GM03348 (cell line): ENCODE results near the gene CLCN4.

ENCODE experiments used
- DNase-seq: peaks from one replicate; pipeline ENCODE4 v3.0.0; 2012; ENCODE audit warnings: low spot score

Gene CLCN4

DNA sequence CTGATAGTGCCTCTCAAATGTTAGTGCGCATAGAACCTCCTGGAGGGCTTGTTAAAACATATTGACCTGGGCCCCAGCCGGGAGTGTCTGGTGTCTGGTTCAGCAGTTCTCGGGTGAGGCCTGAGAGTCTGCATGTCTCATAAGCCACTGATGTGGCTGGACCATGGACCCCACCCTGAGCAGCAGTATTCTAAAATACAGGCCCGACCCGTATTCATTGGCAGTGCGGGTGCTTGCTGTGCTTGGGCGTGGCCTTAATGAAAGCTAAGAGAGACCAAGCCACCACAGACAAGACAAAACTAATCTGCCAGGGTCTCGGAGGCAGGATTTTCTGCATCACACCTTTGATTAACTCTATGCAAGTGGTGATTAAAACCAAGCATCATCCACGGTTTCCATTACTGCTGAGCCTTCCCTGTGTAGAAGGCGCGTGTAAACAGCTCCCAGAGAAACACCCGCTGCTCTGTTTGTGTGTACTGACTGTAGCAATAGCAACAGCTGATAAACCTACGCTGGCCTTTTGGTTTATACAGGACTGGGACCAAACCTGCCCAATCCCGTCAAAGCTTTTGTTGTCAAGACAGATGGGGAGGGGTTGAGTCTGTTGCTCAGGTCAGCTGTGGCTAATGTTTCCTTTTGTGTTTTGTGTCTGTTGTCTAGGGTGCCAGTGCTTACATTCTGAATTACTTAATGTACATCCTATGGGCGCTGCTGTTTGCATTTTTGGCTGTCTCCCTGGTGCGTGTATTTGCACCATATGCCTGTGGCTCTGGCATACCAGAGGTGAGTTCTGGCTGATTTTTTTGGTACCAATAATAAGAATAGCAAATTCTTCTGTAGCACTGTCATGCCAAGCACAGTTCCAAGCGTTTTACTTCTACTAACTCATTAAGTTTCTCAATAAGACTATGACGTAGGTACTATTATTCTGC lies 40.8 kb downstream of the CLCN4 start:
- no peak for DNase-seq

DNA sequence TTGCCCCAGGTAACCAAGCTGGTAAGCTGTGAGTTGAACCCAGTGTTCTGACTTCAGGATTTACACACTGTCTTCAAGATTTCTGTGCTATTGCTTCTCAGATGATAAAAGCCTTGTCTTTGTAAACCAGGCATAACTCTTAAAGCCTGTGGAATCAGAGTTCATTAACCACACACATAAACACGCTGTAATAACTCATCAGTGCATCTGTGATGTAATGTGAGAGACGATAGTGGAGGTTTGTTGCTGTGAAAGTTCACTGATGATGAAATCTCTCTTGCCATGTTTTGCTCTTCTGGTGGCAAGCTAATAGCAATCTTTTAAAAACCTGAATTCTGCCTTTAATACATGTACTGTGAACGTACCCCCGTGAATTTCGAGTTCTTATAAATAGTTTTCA lies 41.5 kb downstream of the CLCN4 start:
- DNase-seq: no peak

DNA sequence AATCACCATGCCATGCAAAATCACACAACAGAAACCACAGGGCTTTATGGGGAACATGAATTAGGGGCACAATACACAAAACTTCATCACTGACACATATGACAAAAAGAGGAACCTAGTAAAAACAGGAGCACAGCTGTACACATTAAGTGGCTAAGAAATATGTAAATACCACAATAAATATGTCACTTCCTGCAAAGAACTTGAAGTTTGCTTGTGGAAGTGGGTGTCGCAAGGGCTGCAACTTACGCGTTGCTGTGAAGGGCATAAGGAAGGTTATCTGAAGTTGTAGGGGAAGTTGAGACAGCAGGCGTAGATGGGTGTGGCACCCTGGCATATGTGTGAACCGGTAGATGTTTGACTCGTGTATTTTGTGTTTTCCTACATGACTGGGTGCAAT lies 42.4 kb downstream of the CLCN4 start:
- peak; percentile 11 for DNase-seq

DNA sequence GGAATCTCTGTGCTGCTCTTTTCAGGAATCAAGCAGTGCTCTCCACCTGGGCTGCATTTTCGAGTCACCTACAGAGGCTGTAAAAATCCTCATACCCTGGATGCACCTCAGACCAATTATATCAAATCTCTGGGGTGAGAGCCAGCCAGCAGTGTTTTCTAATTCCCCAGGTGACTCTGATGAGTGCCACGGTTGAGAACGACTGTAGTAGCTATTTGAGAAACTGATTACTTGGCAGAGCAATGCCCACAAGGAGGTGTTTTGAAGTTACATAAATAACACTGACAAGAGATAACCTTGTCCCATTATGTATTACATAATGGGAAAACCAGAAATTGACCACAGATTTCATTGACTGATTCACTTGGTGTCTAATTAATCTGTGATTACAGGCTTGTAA lies 46.8 kb downstream of the CLCN4 start:
- DNase-seq: no peak

DNA sequence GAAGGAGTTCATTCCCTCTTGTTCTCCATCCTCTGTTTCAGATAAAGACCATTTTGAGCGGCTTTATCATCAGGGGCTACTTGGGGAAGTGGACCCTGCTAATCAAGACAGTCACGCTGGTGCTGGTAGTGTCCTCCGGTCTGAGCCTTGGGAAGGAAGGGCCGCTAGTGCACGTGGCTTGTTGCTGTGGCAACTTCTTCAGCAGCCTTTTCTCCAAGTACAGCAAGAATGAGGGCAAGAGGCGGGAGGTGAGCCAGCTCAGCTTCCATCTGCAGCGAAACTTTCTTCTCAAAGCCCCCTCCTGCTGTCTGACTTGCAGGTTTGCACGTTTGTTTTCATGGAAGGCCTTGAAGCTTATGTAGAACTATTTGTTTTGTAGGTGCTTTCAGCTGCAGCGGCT lies 49.5 kb downstream of the CLCN4 start:
- DNase-seq: no peak

DNA sequence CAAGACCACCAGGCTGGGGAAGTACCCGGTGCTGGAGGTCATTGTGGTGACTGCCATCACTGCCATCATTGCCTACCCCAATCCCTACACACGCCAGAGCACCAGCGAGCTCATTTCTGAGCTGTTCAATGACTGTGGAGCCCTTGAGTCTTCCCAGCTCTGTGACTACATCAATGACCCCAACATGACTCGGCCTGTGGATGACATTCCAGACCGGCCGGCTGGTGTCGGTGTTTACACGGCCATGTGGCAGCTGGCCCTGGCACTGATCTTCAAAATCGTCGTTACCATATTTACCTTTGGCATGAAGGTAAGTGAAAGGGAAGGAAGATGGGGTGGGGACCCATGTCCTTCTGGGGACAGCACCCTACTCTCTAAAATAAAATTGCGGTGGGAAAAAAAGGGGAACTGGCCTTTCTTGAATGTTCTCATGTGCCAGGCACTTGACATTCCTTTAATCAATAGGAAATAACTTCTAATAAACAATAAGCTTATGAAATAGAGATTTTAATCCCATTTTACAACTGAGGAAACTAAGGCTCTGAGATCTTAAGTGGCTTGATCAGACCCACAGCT lies 51.6 kb downstream of the CLCN4 start:
- DNase-seq: no peak

DNA sequence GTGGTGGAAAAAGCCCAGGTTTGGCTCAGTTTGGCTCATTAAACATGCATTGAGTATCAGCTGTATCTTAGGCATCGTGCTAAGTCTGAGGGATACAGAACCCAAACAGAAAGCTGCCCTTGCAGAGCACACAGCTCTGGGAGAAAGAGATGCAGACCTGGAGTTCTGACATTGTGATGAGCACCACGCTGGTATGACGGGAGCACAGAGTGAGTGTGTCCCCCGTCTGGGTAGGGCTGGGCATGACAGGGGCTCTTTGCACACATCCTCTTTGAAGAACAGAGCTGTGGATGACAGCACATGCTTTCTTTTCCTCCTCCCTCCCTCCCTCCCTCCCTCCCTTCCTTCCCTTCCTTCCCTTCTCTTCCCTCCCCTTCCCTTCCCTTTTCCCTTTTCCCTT lies 52.2 kb downstream of the CLCN4 start:
- DNase-seq: no peak

DNA sequence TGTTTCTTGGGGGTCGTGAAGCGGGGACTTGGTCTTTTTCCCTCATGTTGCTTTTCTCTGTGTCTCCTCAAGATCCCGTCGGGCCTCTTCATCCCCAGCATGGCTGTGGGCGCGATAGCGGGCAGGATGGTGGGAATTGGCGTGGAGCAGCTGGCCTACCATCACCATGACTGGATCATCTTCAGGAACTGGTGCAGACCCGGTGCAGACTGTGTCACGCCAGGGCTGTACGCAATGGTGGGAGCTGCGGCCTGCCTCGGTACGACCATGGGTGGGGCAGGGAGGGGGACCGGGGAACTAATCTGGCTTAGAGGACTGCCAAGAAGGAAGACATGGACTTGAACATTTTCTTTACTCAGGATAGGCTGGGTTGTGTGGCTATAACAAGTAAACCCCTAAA lies 55.6 kb downstream of the CLCN4 start:
- no peak for DNase-seq

DNA sequence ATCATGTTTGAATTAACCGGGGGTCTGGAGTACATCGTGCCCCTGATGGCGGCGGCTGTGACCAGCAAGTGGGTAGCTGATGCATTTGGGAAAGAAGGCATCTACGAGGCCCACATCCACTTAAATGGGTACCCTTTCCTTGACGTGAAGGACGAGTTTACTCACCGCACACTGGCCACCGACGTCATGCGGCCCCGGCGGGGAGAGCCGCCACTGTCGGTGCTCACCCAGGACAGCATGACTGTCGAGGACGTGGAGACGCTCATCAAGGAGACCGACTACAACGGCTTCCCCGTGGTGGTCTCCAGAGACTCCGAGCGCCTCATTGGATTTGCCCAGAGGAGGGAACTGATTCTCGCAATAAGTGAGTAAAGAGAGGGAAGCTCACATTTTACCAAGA lies 56.9 kb downstream of the CLCN4 start:
- no peak for DNase-seq

DNA sequence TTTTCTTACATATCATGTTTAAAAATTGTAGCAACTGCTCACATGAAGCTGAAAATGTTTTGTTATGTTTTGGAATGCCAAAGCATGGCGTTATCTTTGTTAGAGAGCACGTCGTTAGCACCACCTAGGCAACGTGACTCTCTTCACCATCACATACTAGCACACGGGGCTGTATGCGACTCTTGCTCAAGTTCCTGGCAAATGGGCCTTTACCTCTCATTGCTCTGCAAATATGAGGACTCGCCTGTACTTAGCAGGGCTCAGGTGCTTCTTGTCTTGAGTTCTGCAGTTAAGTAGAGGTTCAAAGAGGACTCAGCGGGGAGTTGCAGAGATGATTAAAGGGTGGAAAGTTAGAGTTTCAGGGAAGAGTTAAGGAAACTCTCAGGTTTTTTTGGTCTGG lies 59.4 kb downstream of the CLCN4 start:
- no peak for DNase-seq

DNA sequence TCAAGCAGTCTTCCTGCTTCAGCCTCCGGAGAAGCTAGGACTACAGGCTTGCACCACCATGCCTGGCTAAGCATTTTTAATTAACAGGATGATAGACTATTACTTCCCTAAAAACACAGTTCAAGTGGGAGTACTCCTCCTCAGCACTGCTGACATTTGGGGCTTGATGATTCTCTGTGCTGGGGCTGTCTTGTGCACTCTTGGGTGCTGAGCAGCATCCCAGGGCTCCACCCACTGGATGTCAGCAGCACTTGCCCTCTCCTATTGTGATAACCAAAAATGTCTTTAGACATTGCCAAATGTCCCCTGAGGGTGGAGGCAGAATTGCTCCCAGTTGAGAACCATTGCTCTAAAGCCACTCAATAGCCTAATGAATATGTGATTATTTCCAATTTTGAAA lies 60.4 kb downstream of the CLCN4 start:
- DNase-seq: no peak

DNA sequence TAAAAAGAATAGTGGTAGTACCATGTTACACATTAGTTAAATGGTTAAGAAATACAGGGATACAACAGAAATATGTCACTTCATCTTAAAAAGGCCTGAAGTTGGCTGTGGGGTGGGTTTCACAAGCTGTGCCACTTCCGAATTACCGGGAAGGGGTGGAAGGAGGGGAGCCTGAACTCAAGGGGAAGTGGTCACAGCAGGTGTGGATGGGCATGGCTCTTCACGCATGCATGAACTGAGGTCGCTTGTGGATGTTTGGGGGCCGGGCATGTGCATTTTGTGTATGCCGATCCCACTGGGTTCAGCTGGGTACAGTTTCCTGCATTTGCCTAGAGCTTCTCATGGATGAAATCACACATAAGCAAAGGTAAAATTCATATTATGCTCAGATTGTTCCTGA lies 64.9 kb downstream of the CLCN4 start:
- no peak for DNase-seq

DNA sequence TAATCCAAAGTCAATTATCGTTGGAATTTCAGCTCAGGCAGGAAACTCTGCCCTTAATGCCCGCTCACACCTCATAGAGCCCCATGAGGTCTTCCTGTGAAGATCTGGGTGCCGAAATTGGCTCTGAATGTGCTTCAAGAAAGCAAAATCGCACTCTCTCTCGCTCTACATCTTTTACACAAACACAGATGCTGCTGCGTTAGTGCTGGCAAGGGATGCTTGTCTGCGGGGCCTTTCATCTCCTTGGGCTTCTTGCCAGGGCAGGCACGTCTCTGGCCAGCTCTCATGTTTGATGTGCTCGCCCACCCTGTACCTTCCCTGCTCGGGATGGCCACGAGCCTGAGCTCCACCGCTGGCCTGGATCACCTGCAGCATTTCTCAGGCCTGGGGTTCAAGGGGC lies 66.5 kb downstream of the CLCN4 start:
- no peak for DNase-seq

DNA sequence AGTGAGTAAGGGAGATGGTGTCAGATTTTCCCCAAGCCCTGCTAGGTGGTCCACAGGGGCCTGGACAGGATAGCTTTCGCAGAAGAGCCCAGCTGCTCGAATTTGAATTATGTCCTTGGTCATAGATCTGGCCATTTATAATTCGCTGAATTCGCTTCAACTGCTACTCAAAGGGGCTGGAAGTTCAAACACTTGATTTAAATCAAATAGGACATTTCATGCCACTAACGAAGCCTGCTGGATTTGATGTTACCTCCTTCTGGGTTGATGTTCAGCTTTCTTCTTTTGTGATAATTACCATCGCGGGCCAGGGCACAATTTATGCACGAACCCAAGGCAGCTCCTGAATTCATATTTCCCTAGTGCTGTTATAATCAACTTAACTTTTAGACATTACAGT lies 67.0 kb downstream of the CLCN4 start:
- no peak for DNase-seq

DNA sequence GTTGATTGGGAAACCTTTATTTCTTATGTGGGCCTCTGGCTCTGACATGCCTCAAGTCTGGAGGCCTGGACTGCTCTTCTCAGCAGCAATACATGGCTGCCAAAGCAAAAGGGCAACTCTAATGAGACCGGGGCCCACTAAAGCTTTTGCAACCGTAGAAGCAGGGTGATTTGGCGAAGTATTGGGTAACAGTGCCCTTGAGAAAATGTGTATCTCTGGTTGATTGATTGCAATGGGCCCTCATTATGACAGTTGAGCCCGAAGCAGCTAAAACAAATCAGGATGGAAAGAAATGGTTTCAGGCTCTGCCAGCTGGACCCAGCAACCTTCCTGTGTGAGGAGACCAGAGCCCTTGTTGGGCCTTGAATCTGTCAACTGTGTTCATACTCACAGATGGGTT lies 73.4 kb downstream of the CLCN4 start:
- DNase-seq: no peak

DNA sequence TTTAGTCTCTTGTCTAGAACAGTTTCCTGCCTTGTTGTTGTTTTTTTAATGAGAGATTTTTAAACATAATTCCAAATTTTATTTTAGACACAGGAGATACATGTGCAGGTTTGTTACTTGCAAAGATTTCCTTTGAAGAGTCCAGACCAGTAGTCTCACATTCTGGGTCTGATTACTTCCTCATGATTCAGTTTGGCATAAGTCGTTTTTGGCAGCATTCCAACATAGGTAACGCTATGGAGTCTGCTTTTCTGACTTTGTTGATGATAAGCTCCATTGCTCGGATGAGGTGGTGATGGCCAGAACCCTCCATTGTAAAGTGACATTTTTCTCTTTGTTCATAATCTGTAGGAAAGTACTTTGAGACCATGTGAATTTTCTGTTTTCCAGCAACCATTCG lies 74.7 kb downstream of the CLCN4 start:
- DNase-seq: no peak

DNA sequence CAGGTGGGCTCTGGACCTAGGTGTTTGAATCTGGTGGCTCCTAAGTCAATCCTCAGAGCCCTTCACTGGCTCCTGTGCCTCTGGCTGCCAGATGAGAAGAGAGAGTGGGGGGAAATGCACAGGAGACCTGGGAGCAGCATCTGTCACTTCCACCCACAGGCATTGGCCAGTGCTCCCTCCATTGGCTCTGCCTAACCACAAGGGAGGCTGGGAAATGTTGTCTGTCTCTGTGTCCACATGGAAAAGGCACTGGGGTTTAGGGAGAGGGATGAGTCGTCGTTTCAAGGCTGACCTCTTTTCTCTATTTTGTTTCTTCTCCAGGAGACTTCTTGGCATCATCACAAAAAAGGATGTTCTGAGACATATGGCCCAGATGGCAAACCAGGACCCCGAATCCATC lies 76.4 kb downstream of the CLCN4 start:
- peak; percentile 17 for DNase-seq

DNA sequence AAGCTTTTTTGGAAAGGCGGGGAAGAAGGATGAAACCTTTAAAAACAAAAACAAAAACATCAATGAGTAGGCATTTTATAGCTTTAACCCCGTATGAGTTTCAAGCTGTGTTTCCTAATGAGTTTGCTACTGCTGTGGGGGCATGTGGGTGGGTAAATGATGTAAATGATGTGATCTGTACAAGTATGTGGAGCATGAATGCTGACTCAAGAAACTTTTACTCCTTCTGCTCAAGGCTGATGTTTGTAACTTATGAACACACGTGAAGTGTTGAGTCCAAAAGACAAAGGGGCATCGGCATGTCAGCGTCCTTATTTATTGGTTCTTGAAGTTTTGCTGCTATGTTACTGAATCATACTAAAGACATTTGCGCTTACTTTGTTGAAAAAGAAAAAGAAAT lies 76.9 kb downstream of the CLCN4 start:
- no peak for DNase-seq

DNA sequence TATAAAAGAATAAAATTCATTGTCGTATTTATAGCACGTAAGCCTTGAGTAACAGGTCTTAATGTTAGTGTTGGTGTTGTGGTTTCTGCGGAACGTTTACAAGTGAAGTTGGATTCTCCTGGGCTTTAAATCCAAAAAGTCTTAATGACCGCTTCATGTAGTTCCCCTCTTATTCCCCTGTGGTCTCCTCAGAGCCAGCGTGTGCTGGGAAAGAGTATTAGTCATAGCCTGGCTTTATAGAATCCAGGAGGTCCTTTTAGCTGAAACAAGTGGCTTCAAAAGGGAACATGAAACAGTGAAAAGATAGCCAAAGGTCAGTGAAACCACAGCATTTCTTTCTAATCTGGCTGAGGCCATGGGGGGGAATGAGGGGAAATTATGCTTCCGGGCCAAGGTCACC lies 79.1 kb downstream of the CLCN4 start:
- DNase-seq: peak; percentile 41

DNA sequence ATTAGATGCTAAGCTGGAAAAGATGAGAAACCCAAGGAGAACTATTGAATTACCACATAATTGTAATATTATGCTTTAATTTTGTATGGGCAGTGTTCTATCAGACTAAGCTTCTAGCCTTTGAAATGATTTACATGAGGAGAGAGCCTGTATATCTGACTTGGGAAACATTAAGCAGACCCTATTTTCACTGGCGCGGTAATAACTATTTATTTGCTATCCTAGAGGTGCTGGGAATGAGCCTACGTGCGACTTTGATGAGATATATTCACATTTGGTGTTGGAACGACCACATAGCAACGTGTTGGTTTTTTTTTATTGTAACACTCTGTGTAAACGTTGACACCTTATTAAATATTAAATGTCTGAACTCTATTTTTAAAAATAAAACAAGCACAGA lies 80.5 kb downstream of the CLCN4 start:
- no peak for DNase-seq

DNA sequence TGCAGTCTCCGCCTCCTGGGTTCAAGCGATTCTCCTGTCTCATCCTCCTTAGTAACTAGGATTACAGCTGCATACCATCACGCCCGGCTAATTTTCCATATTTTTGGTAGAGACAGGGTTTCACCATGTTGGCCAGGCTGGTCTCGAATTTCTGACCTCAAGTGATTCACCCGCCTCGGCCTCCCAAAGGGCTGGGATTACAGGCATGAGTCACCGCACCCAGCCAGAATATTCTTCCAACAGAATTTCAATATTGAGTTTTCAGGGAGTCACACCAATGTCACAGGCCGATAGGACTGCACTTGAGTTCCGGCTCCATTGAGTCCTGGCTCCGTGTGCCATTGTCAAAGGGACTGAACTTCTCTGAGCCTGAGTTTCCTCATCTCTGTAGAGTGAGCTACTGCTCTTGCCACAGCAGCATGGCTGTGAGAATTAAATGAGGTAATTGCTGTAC lies 82.9 kb downstream of the CLCN4 start:
- peak; percentile 13 for DNase-seq

DNA sequence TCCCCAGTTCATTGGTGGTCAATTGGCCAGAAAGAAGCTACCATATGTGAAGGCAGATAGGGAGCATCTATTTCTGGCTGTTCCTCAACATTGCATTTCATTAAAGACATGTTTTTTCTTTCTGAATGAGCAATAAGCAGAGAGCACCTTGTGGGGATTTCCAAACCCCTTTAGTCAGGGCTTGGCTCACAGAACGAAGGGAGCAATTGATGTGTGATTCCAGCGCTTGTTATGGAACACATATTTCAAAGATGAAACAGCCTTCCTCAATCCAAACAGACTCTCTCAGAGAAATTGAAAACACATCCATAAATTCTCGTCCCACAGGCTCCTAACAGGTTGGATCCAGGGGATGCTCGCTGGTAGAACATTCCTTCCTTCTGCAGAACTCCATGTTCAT lies 84.1 kb downstream of the CLCN4 start:
- DNase-seq: peak; percentile 48

DNA sequence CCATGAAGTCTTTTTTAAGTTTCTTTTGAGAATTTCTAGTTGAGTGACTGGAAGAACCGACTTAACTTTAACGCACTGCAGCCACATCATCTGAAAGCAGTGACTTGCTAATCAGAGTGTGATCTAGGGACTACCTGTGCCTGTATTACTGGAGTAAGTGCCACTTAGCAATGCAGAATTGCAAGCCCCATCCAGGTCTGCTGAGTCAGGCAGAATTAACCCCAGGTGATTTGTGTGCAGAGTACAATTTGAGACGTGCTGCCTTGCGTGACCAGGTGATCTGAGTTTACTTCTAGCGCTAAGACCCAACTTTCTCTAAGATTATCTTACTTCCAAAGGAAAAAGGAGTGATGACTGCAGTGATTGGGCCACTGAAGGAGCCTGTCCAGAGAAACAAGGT lies 85.3 kb downstream of the CLCN4 start:
- no peak for DNase-seq

DNA sequence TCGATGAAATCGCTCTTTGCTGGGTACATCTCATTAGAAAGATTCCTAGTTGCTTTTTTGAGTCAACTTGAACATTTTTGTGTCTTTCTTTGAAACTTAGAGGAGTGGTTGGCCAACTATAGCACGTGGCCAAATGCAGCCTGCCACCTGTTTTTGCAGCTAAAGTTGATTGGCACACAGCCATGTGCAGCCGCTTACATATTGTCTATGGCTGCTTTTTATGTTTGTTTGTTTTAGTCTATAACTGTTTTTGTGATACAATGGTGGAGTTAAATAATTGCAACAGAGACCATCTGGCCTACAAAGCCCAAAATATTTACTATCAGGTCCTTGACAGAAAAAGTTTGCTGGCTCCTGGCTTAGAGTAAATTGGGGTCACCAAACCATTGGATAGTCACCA lies 86.3 kb downstream of the CLCN4 start:
- no peak for DNase-seq
